Omental fat pad (tissue), 4 donors: Measurements from ENCODE around the gene SFTPA2. TPM values are rescaled to one million over a fixed set of nuclear protein-coding genes. Genes with fewer than 3 reads are reported as not detected.
"Not testable (repeated sequence)": the region's sequence is repeated elsewhere in the genome, so short reads cannot be mapped to it uniquely, and the experiment has no call there.

Source experiments
- ATAC-seq: fragments of 150-250 bp; one replicate; pipeline ENCODE4 v1.9.1; 2016; ENCODE audit warnings: mild to moderate bottlenecking, moderate library complexity; ENCODE audit not compliant: low FRiP score
- DNase-seq: peaks from one replicate; pipeline ENCODE4 v3.0.0-alpha.2; 2019; ENCODE audit warnings: low spot score
- total RNA-seq, 4 donors: library from RNA; depleted of rRNA; stranded (reverse); fragments of >200 nt; gene quantifications; one replicate each; pipeline ENCODE4 v1.1.0, GENCODE V29; 2016
- TF ChIP-seq, protein P1 (sequence below), 3 donors: fragments of 450-650 bp; IDR thresholded peaks; one replicate each; pipeline ENCODE4 v1.5.1; 2016 to 2017; ENCODE audit warnings: antibody characterized with exemption in 3 of 3, mild to moderate bottlenecking in 3 of 3, moderate library complexity in 2 of 3

Gene SFTPA2
- total RNA-seq, 4 donors from 2014 or later = 0.25 TPM; not detected in 3

DNA sequence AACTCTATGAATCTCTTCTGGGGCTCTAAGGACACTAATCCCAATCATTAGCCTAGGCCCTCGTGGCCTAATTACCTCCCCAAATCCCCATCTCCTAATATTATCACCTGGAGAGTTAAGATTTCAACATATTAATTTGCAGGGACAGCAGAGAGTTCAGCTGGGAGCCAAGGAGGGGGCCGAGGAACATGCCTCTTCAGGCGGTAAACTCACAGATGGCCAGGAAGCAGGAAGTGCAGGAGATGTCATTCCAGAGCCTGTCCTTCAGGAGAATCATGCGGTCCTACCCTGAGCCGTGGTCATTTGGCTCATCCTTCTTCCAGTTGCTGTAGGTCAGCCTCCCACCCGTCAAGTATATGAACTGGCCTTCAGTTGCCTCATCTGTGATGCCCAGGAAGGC, 21.9 kb upstream of the SFTPA2 start:
- DNase-seq (no peak), ATAC-seq (no peak)
- TF ChIP-seq, protein P1, sequence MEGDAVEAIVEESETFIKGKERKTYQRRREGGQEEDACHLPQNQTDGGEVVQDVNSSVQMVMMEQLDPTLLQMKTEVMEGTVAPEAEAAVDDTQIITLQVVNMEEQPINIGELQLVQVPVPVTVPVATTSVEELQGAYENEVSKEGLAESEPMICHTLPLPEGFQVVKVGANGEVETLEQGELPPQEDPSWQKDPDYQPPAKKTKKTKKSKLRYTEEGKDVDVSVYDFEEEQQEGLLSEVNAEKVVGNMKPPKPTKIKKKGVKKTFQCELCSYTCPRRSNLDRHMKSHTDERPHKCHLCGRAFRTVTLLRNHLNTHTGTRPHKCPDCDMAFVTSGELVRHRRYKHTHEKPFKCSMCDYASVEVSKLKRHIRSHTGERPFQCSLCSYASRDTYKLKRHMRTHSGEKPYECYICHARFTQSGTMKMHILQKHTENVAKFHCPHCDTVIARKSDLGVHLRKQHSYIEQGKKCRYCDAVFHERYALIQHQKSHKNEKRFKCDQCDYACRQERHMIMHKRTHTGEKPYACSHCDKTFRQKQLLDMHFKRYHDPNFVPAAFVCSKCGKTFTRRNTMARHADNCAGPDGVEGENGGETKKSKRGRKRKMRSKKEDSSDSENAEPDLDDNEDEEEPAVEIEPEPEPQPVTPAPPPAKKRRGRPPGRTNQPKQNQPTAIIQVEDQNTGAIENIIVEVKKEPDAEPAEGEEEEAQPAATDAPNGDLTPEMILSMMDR (IDR thresholded peaks at IDR 0.05) = no peak

DNA sequence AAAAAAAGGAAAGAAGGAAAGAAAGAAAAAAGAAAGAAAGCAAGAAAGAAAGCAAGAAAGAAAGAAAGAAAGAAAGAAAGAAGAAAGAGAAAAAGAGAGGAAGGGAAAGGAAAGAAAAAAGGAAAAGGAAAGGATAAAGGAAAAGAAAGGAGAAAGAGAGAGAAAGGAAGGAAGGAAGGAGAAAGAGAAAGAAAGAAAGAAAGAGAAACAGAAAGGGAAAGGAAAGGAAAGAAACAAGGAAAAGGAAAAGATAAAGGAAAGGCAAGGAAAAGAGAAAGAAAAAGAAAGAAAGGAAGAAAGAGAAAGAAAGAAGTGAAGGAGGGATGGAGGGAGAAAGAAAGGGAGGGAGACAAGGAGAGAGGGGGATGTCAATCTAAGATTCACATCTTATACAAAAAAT, 20.8 kb upstream of the SFTPA2 start:
- ATAC-seq = no peak
- no peak for DNase-seq

DNA sequence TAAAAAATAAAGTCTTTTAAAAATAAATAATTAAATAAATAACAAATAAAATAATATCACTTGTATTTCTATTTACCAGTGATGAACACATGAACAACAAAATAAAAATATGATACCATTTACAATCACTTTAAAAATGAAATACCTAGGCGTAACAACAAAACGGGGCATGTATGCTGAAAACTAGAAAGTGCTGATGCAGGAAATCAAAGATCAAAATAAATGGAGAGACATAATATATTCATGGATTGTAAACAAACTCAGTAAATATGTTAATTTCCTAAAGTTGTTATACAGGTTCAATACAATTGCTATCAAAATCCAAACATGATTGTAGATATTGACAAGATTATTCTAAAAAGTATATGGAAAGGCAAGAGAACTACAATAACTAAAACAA, 19.2 kb upstream of the SFTPA2 start:
- TF ChIP-seq, protein P1 (IDR thresholded peaks at IDR 0.05) = no peak
- DNase-seq (no peak), ATAC-seq (no peak)

More for the DNA sequence above, 20.8 kb upstream of the SFTPA2 start:
- TF ChIP-seq, protein P1 (IDR thresholded peaks at IDR 0.05) = no peak

DNA sequence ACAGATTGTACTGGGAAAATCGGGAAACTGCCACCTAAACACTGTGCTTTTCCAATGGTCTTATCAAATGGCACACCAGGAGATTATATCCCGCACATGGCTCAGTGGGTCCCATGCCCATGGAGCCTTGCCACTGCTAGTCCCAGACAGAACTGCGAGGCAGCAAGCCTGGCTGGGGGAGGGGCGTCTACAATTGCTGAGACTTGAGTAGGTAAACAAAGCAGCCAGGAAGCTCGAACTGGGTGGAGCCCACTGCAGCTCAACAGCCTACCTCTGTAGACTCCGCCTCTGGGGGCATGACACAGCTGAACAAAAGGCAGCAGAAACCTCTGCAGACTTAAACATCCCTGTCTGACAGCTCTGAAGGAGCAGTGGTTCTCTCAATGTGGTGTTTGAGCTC, 10.4 kb upstream of the SFTPA2 start:
- not testable (repeated sequence) for DNase-seq, ATAC-seq

- ATAC-seq (no peak), DNase-seq (no peak)
- TF ChIP-seq, protein P1 (IDR thresholded peaks at IDR 0.05) = no peak
Measured at GRCh38 chr10:79563426-79563825, 3.2 kb upstream of the SFTPA2 start.

- no peak for DNase-seq
- ATAC-seq = no peak
- TF ChIP-seq, protein P1 (IDR thresholded peaks at IDR 0.05) = no peak
Measured at GRCh38 chr10:79562135-79562756, 2.0 kb upstream of the SFTPA2 start.

DNA sequence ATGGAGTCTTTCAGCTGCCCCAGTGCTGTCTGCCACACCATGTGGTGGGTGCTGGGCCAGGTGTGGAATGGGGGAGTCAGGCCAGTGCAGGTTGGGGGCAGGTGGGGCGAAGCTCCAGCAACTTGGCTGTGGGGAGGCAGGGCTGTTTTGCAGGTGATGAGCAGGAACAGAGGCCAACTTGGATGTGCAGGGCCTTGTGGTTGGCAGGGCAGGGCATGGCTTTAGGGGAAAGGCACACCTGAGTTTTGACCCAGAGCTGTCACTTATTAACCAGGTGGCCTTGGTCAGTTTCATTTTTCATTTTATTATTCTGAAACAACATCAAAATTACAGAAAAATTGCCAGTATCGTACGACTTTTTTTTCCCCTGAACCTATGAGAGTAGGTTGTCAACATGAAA, 1.1 kb upstream of the SFTPA2 start:
- no peak for ATAC-seq
- DNase-seq = no peak
- TF ChIP-seq, protein P1 (IDR thresholded peaks at IDR 0.05) = no peak
